Mammary epithelial cell (primary cell): ENCODE measurements around the gene NR2F1-AS1.

Experiments used
- EZH2 ChIP-seq: IDR thresholded peaks from 2 replicates; pipeline ENCODE4 v1.6.1; 2012; ENCODE audit warnings: low read length, inconsistent platforms, borderline replicate concordance
- TF ChIP-seq, protein P1 (sequence below), 2 donors: IDR thresholded peaks in 1 of 2; conservative IDR thresholded peaks in 1 of 2; 2 replicates each; pipeline ENCODE4 v1.5.1; 2011 to 2012; ENCODE audit warnings: inconsistent platforms in 2 of 2, low read length in 2 of 2, mild to moderate bottlenecking in 2 of 2, control low read depth in 1 of 2, low read depth in 1 of 2; ENCODE audit not compliant: insufficient read depth in 1 of 2; ENCODE audit errors: extremely low read depth in 1 of 2

DNA sequence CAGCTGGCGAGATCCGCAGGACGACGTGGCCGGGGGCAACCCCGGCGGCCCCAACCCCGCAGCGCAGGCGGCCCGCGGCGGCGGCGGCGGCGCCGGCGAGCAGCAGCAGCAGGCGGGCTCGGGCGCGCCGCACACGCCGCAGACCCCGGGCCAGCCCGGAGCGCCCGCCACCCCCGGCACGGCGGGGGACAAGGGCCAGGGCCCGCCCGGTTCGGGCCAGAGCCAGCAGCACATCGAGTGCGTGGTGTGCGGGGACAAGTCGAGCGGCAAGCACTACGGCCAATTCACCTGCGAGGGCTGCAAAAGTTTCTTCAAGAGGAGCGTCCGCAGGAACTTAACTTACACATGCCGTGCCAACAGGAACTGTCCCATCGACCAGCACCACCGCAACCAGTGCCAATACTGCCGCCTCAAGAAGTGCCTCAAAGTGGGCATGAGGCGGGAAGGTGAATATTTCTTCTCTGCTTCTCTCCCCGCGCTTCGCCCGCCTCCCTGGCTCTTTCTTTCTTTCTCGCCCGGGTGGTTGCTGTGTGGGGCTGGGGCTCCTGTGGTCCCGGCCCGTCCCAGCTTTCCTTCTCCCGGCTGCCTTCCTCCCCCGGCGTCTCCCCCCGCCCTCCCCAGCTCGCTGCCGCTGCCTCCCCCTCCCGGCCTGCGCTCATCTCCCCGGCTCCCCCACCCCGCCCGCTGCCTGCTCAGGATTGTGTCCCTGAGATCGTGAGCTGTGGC lies 4.2 kb upstream of the NR2F1-AS1 start:
- TF ChIP-seq, protein P1, sequence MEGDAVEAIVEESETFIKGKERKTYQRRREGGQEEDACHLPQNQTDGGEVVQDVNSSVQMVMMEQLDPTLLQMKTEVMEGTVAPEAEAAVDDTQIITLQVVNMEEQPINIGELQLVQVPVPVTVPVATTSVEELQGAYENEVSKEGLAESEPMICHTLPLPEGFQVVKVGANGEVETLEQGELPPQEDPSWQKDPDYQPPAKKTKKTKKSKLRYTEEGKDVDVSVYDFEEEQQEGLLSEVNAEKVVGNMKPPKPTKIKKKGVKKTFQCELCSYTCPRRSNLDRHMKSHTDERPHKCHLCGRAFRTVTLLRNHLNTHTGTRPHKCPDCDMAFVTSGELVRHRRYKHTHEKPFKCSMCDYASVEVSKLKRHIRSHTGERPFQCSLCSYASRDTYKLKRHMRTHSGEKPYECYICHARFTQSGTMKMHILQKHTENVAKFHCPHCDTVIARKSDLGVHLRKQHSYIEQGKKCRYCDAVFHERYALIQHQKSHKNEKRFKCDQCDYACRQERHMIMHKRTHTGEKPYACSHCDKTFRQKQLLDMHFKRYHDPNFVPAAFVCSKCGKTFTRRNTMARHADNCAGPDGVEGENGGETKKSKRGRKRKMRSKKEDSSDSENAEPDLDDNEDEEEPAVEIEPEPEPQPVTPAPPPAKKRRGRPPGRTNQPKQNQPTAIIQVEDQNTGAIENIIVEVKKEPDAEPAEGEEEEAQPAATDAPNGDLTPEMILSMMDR (conservative IDR thresholded peaks at IDR 0.05 in 1 of 2, IDR thresholded peaks at IDR 0.05 in 1 of 2; ENCODE audit: extremely low read depth in 1 of 2, insufficient read depth in 1 of 2, low read depth in 1 of 2, low read length in 2 of 2), result no peak
- no peak for TF ChIP-seq EZH2
